NB4 (cell line): ENCODE measurements around the gene MTHFD2L.

Experiments
- CTCF ChIP-seq: IDR thresholded peaks from one replicate; pipeline ENCODE4 v1.5.1; 2012; ENCODE audit warnings: low read depth, low read length
- MAX ChIP-seq: IDR thresholded peaks from 2 replicates; pipeline ENCODE4 v1.6.1; 2011; ENCODE audit warnings: low read depth, low read length
- MYC ChIP-seq: IDR thresholded peaks from 2 replicates; pipeline ENCODE4 v1.6.1; 2011; ENCODE audit warnings: low read depth, low read length
- POLR2A ChIP-seq: IDR thresholded peaks from 2 replicates; pipeline ENCODE4 v1.6.1; 2011; ENCODE audit warnings: mild to moderate bottlenecking; ENCODE audit not compliant: insufficient read length; ENCODE audit errors: extremely low read depth

DNA sequence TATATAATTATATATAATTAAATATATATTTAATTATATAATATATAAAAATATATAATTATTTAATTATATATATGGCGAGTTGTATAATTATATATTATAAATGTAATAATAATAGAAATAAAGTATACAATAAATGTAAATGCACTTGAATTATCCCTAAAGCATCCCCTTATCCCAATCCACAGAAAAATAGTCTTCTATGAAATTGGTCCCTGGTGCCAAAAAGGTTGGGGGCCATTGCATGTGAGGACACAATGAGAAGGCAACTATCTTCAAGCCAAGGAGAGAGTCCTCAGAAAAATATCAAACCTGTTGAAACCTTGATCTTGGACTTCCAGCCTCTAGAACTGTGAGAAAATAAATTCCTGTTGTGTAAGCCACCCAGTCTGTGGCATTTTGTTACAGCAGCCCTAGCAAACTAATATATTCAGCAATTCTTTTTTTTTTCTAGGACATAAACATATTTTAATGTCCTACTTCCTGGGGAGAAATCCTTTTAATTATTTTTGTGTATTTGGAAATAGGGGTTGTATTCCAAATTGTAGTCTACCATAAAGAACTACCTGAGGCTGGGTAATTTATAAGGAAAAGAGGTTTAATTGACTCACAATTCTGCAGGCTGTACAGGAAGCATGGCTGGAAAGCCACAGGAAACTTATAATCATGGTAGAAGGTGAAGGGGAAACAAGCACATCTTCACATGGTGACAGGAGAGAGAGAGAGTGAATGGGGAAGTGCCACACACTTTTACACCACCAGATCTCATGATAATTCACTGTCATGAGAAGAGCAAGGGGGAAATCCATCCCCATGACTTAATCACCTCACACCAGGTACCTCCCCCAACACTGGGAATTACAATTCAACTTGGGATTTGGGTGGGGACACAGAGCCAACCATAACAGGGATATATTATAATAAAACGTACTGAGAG lies 36.0 kb upstream of the MTHFD2L start:
- TF ChIP-seq POLR2A (no peak), CTCF (no peak), MYC (no peak), MAX (no peak)
